Psoas muscle (tissue), 8 donors: ENCODE measurements around the gene MBD3L2. TPM values are rescaled to one million over a fixed set of nuclear protein-coding genes. Genes with fewer than 3 reads are reported as not detected.
"Not testable (repeated sequence)": the region's sequence is repeated elsewhere in the genome, so short reads cannot be mapped to it uniquely, and the experiment has no call there.

ENCODE experiments used
- ATAC-seq, 4 donors: fragments of 200-7000 bp; cut with Tn5 transposase; one replicate each; pipeline ENCODE4 v1.9.1; 2020; ENCODE audit warnings: moderate library complexity in 3 of 4, mild to moderate bottlenecking in 2 of 4
- DNase-seq, 2 donors: peaks; one replicate each; pipeline ENCODE4 v3.0.0-alpha.2; 2020
- H3K27ac ChIP-seq: fragments of 200-600 bp; one replicate; pipeline ENCODE4 v1.8.0; 2022
- H3K27me3 ChIP-seq, 3 donors: fragments of 200-600 bp in 1 of 3; one replicate each; pipeline versions ENCODE4 v1.6.1 to v1.8.0; 2013 to 2022; ENCODE audit warnings: low read length in 2 of 3, mild to moderate bottlenecking in 2 of 3, moderate library complexity in 1 of 3; ENCODE audit not compliant: insufficient read depth in 3 of 3
- H3K36me3 ChIP-seq, 2 donors: fragments of 200-600 bp in 1 of 2; one replicate each; pipeline versions ENCODE4 v1.6.1 to v1.8.0; 2013 to 2022; ENCODE audit warnings: low read depth in 1 of 2, mild to moderate bottlenecking in 1 of 2, moderate library complexity in 1 of 2; ENCODE audit not compliant: insufficient read depth in 1 of 2
- H3K4me1 ChIP-seq: fragments of 200-600 bp; one replicate; pipeline ENCODE4 v1.8.0; 2022
- H3K4me3 ChIP-seq: fragments of 200-600 bp; one replicate; pipeline ENCODE4 v1.8.0; 2022; ENCODE audit warnings: mild to moderate bottlenecking
- H3K9me3 ChIP-seq: fragments of 200-600 bp; one replicate; pipeline ENCODE4 v1.8.0; 2022
- WGBS, 3 donors: extraction: QIAGEN DNeasy Blood & Tissue Kit; methylation state at CpG; one replicate each; pipeline versions ENCODE4 v1.1.6 to v1.1.7; 2013; 5-methylcytosine and 5-hydroxymethylcytosine counted together
- intact Hi-C, 2 donors: fragments of 100-400 bp; cut with DNase I; formaldehyde crosslinking; loops; one replicate each; pipeline versions ENCODE4 v1.11.0 to v1.14.2; 2022
- long read RNA-seq, 2 donors: library from polyadenylated mRNA; unstranded; transcript quantifications; one replicate each; pipeline ENCODE4 v2.0.0, GENCODE V29; 2021
- polyA plus RNA-seq, 3 donors: library from polyadenylated mRNA; stranded (reverse); fragments of 200-250 nt; gene quantifications; one replicate each; pipeline ENCODE4 v1.2.3, GENCODE V29; 2013
- total RNA-seq, 4 donors: library from RNA; stranded (reverse); fragmentation: NEBNext Ultra II Directional in 2 of 4; extraction: Animal tissue kit (Norgen Biotek cat#: 25700) in 2 of 4; gene quantifications; one replicate each; pipeline versions ENCODE4 v1.2.1 to v1.2.4, GENCODE V29; 2021 to 2023
- TF ChIP-seq, protein P1 (sequence below): fragments of 200-600 bp; IDR thresholded peaks from one replicate; pipeline ENCODE4 v1.8.0; 2022; ENCODE audit warnings: antibody characterized with exemption
- donor health status: healthy with polysubstance abuse.
- donor health status: DM: no; HTN: no; CAD: no; lungs with moderate emphysema.
- donor health status: Bipolar disorder and iron deficiency.
- donor health status: healthy.
- donor health status: DM: yes; HTN: yes; CAD: no.
- donor health status: DM: no; HTN: no; CAD: no.
- donor health status: DM: no; HTN: no; CAD: no.
- donor health status: DM: yes; HTN: yes; CAD: no.

The MBD3L2 gene
- not detected for total RNA-seq
- not detected for polyA plus RNA-seq
- long read RNA-seq, donor 1, result 0 reads
- long read RNA-seq, donor 2, result 0 reads

DNA sequence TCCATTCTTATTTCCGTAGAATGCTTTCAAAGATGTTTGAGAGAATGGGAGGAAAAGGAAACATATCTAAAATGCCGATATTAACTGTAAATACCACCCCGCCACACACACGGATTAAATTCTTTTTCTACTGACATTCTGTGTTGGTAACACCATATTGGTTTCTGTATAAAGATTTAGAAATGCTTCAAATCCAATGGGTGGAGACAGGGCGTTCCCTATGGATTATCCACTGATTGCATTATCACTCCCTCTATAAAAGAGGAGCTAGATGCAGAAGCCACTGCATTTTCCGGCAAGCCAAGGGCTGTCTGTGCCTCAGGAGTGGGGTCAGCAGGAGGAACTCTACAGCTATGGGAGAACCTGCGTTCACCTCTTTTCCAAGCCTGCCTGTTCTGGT is at the start of gene MBD3L2:
TSS of gene MBD3L2 (plus strand) at position 301 of the 400 bp plus-strand sequence. CDS start at position 354, 53 bp downstream.
- no CpG with 5 or more reads among the region's 7 CpGs for WGBS, 3 donors
- DNase-seq, ATAC-seq, H3K36me3 ChIP-seq, H3K4me1 ChIP-seq, H3K4me3 ChIP-seq, intact Hi-C loops, H3K27me3 ChIP-seq, H3K9me3 ChIP-seq, H3K27ac ChIP-seq: not testable (repeated sequence)

DNA sequence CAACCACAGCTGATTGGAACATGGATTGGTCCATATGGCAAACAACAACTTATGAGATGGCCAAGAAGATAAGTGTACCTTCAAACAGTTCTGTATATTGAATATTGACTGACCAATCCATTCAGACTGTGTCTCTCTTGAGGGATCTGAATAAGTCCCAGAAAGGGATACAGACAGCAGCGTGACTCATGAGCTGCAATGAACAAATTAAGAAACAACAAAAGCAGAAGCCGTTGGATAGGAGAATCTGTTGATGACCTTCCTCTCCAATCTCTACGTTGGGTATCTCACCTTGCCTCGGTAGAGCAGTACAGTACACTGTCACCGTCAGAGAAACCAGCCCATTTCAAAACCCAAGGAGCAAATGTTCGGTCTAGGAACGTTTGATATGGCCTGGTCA is 49.2 kb upstream of the MBD3L2 start:
- no peaks in the 10 kb centered on the region for H3K36me3 ChIP-seq
- 62 to 72% (median 70%) methylated on average over 7 of the region's 7 CpGs for WGBS, 3 donors
- H3K9me3 ChIP-seq, result no peaks in the 10 kb centered on the region
- no peaks in the 10 kb centered on the region for H3K27me3 ChIP-seq
- intact Hi-C loops, result no loop called here
- TF ChIP-seq, protein P1, sequence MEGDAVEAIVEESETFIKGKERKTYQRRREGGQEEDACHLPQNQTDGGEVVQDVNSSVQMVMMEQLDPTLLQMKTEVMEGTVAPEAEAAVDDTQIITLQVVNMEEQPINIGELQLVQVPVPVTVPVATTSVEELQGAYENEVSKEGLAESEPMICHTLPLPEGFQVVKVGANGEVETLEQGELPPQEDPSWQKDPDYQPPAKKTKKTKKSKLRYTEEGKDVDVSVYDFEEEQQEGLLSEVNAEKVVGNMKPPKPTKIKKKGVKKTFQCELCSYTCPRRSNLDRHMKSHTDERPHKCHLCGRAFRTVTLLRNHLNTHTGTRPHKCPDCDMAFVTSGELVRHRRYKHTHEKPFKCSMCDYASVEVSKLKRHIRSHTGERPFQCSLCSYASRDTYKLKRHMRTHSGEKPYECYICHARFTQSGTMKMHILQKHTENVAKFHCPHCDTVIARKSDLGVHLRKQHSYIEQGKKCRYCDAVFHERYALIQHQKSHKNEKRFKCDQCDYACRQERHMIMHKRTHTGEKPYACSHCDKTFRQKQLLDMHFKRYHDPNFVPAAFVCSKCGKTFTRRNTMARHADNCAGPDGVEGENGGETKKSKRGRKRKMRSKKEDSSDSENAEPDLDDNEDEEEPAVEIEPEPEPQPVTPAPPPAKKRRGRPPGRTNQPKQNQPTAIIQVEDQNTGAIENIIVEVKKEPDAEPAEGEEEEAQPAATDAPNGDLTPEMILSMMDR, result no peak
- H3K27ac ChIP-seq, result no peak overlapping the region
- no peak for DNase-seq
- no peak for ATAC-seq
- no peaks in the 10 kb centered on the region for H3K4me1 ChIP-seq
- no peak overlapping the region for H3K4me3 ChIP-seq

DNA sequence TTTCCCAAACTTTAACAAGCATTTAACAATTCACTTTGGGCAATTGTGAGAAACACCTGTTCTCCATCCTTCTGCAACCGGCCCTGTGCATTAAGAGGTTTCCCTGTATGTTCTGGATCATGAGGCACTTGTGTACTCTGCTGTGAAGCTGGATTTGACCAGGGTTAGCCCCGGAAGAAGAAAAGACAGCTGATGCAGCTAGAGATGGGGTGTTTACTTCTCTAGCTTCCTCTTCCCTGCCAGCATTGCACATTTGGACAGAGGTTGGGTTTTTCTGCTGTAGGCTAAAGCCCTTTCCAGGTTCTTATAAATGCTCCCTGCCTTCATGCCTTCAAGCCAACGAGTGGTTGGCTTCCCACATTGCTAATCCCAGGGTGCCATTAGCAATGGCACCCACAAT is 48.8 kb upstream of the MBD3L2 start:
- 43 to 54% (median 50%) methylated on average over 3 of the region's 3 CpGs for WGBS, 3 donors
- no peak for ATAC-seq
- no peaks in the 10 kb centered on the region for H3K27me3 ChIP-seq
- H3K27ac ChIP-seq, result no peak overlapping the region
- no peaks in the 10 kb centered on the region for H3K36me3 ChIP-seq
- TF ChIP-seq, protein P1, result no peak
- DNase-seq, result no peak
- H3K4me1 ChIP-seq, result no peaks in the 10 kb centered on the region
- no peaks in the 10 kb centered on the region for H3K9me3 ChIP-seq
- no peak overlapping the region for H3K4me3 ChIP-seq
- intact Hi-C loops, result no loop called here

DNA sequence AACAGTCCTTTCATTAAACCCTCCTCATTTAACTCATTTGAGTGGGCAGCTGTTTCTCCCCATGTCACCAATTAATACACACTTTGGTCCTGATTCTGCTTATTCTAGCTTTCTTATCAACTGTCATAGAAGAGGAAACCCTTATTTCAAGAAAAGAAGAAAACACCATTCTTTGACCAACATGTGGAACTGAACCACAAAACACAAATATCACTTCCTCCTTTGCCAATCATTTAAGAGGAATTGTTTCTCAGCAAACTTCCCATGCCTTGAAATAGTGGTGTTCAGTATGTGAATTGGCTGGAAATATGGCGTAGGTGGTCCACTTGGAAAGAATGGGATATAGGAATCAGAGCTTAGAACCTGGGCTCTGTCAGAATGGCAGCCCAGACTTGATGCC is 48.3 kb upstream of the MBD3L2 start:
- TF ChIP-seq, protein P1, result no peak
- WGBS, 3 donors, result 57 to 63% (median 60%) methylated on average over 1 of the region's 1 CpG
- intact Hi-C loops, result no loop called here
- DNase-seq (no peak), ATAC-seq (no peak)
- Histone ChIP-seq H3K27ac (no peak overlapping the region), H3K27me3 (no peaks in the 10 kb centered on the region), H3K36me3 (no peaks in the 10 kb centered on the region), H3K9me3 (no peaks in the 10 kb centered on the region), H3K4me3 (no peak overlapping the region), H3K4me1 (no peaks in the 10 kb centered on the region)

DNA sequence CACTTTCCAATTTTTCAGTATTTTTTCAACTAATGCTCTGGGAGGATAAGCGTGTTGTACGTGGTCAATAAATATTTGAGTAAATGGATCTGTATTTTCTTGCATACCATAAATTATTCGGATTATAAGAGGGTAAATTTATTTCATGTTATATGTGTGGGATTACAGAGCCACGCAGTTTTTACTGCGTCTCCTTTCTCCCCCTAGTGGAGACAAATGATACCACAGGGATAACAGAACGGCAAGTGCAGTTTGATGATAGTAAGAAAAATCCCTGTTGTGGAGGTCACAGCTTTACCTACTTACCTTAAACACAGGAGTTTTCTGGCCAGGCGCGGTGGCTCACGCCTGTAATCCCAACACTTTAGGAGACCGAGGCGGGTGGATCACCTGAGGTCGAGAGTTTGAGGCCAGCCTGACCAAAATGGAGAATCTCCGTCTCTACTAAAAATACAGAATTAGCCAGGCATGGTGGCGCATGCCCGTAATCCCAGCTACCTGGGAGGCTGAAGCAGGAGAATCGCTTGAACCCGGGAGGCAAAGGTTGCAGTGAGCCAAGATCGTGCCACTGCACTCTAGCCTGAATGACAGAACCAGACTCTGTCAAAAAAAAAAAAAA is 44.7 kb upstream of the MBD3L2 start:
- no peaks in the 10 kb centered on the region for H3K9me3 ChIP-seq
- ATAC-seq, result no peak
- intact Hi-C loops, result no loop called here
- TF ChIP-seq, protein P1, result peak; percentile 61
- H3K4me1 ChIP-seq, result no peaks in the 10 kb centered on the region
- H3K27ac ChIP-seq, result no peak overlapping the region
- DNase-seq, result no peak
- H3K4me3 ChIP-seq, result no peak overlapping the region
- no peaks in the 10 kb centered on the region for H3K36me3 ChIP-seq
- no peaks in the 10 kb centered on the region for H3K27me3 ChIP-seq
- whole genome bisulfite sequencing, 3 donors, result 51 to 59% (median 52%) methylated on average over 18 of the region's 18 CpGs
